SU-DHL-6 (cell line): ENCODE measurements around the gene HECTD2.

Experiments used
- CTCF ChIP-seq: fragments of 200-600 bp; sonication (generic); IDR thresholded peaks from one replicate; pipeline ENCODE4 v1.5.1; 2017; ENCODE audit warnings: antibody characterized with exemption, mild to moderate bottlenecking, low read length, moderate library complexity; ENCODE audit not compliant: insufficient read depth, poor library complexity, severe bottlenecking
- EZH2phosphoT487 ChIP-seq: fragments of 200-600 bp; sonication (generic), shearing (Covaris generic); conservative IDR thresholded peaks from 2 replicates; pipeline ENCODE4 v1.6.1; 2018; ENCODE audit warnings: mild to moderate bottlenecking, antibody characterized with exemption, low read length, moderate library complexity, mixed read lengths

DNA sequence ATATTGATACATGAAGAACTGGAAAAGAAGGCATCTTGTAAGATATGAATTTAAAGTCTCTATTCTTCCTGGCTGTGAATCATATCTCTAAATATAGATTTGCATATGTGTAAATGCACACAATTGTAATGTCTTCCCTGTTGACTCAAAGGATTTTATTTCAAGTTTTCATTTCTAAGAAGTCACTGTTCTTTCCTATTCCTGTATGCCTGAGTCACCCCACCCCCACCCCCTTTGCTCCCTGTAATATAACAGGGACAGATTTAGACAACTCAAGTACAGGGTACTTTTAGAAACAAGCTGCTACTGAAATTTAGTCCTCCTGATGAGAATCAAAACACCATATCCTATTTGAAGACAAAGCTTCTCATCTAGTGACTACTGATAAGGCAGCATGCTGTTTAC lies 43.0 kb upstream of the HECTD2 start:
- TF ChIP-seq CTCF (no peak), EZH2phosphoT487 (no peak)
